ENCODE data around the gene PITPNC1. TPM values are rescaled to one million over a fixed set of nuclear protein-coding genes. Genes with fewer than 3 reads are reported as not detected.
"Not testable (repeated sequence)": the region's sequence is repeated elsewhere in the genome, so short reads cannot be mapped to it uniquely, and the experiment has no call there.

Gene PITPNC1
- total RNA-seq, 1 experiment from 2014 or later, result 40.6 TPM

GRCh38 chr17:67647482-67647881, 270.4 kb downstream of the PITPNC1 start:
- DNase-seq (ENCODE audit: low spot score), result no peak

GRCh38 chr17:67648032-67648905, 271.2 kb downstream of the PITPNC1 start:
- no peak for DNase-seq (ENCODE audit: low spot score)

- not testable (repeated sequence) for DNase-seq (ENCODE audit: low spot score)
Measured at GRCh38 chr17:67648906-67649295, 271.8 kb downstream of the PITPNC1 start.

- DNase-seq (ENCODE audit: low spot score), result no peak
Measured at GRCh38 chr17:67649891-67650290, 272.8 kb downstream of the PITPNC1 start.

- DNase-seq (ENCODE audit: low spot score), result not testable (repeated sequence)
Measured at GRCh38 chr17:67651218-67651579, 274.1 kb downstream of the PITPNC1 start.

- DNase-seq (ENCODE audit: low spot score), result no peak
Measured at GRCh38 chr17:67652433-67652832, 275.4 kb downstream of the PITPNC1 start.

- DNase-seq (ENCODE audit: low spot score), result no peak
Measured at GRCh38 chr17:67655478-67656148, 278.5 kb downstream of the PITPNC1 start.

GRCh38 chr17:67656494-67657203, 279.6 kb downstream of the PITPNC1 start:
- DNase-seq (ENCODE audit: low spot score), result no peak

GRCh38 chr17:67657596-67657995, 280.5 kb downstream of the PITPNC1 start:
- DNase-seq (ENCODE audit: low spot score), result no peak

GRCh38 chr17:67658265-67658664, 281.2 kb downstream of the PITPNC1 start:
- no peak for DNase-seq (ENCODE audit: low spot score)

GRCh38 chr17:67659028-67659427, 281.9 kb downstream of the PITPNC1 start:
- peak; percentile 43 for DNase-seq (ENCODE audit: low spot score)

- no peak for DNase-seq (ENCODE audit: low spot score)
Measured at GRCh38 chr17:67662712-67663111, 285.6 kb downstream of the PITPNC1 start.

- no peak for DNase-seq (ENCODE audit: low spot score)
Measured at GRCh38 chr17:67663457-67663856, 286.4 kb downstream of the PITPNC1 start.

- no peak for DNase-seq (ENCODE audit: low spot score)
Measured at GRCh38 chr17:67666028-67666427, 288.9 kb downstream of the PITPNC1 start.

GRCh38 chr17:67666710-67667109, 289.6 kb downstream of the PITPNC1 start:
- no peak for DNase-seq (ENCODE audit: low spot score)

- DNase-seq (ENCODE audit: low spot score), result no peak
Measured at GRCh38 chr17:67671493-67671892, 294.4 kb downstream of the PITPNC1 start.

- no peak for DNase-seq (ENCODE audit: low spot score)
Measured at GRCh38 chr17:67672592-67673335, 295.7 kb downstream of the PITPNC1 start.

GRCh38 chr17:67675481-67675880, 298.4 kb downstream of the PITPNC1 start:
- DNase-seq (ENCODE audit: low spot score), result no peak

GRCh38 chr17:67676305-67676704, 299.2 kb downstream of the PITPNC1 start:
- no peak for DNase-seq (ENCODE audit: low spot score)

- no peak for DNase-seq (ENCODE audit: low spot score)
Measured at GRCh38 chr17:67678414-67678813, 301.3 kb downstream of the PITPNC1 start.

- no peak for DNase-seq (ENCODE audit: low spot score)
Measured at GRCh38 chr17:67679225-67679624, 302.1 kb downstream of the PITPNC1 start.

GRCh38 chr17:67679721-67680120, 302.6 kb downstream of the PITPNC1 start:
- DNase-seq (ENCODE audit: low spot score), result no peak

All from HT-29 (cell line).